Omental fat pad (tissue), 4 donors: ENCODE measurements around the gene TEAD4. TPM values are rescaled to one million over a fixed set of nuclear protein-coding genes. Genes with fewer than 3 reads are reported as not detected.

Source experiments
- ATAC-seq: fragments of 150-250 bp; one replicate; pipeline ENCODE4 v1.9.1; 2016; ENCODE audit warnings: mild to moderate bottlenecking, moderate library complexity; ENCODE audit not compliant: low FRiP score
- DNase-seq: peaks from one replicate; pipeline ENCODE4 v3.0.0-alpha.2; 2019; ENCODE audit warnings: low spot score
- small RNA-seq: library from RNA; depleted of rRNA; stranded (forward); fragments of <200 nt; gene quantifications from one replicate; pipeline ENCODE3, GENCODE V24; 2016
- total RNA-seq, 4 donors: library from RNA; depleted of rRNA; stranded (reverse); fragments of >200 nt; gene quantifications; one replicate each; pipeline ENCODE4 v1.1.0, GENCODE V29; 2016
- TF ChIP-seq, protein P1 (sequence below), 3 donors: fragments of 450-650 bp; IDR thresholded peaks; one replicate each; pipeline ENCODE4 v1.5.1; 2016 to 2017; ENCODE audit warnings: antibody characterized with exemption in 3 of 3, mild to moderate bottlenecking in 3 of 3, moderate library complexity in 2 of 3

The TEAD4 gene
- total RNA-seq, 4 donors from 2014 or later = 14.5 to 79.3 (median 17.0) TPM

DNA sequence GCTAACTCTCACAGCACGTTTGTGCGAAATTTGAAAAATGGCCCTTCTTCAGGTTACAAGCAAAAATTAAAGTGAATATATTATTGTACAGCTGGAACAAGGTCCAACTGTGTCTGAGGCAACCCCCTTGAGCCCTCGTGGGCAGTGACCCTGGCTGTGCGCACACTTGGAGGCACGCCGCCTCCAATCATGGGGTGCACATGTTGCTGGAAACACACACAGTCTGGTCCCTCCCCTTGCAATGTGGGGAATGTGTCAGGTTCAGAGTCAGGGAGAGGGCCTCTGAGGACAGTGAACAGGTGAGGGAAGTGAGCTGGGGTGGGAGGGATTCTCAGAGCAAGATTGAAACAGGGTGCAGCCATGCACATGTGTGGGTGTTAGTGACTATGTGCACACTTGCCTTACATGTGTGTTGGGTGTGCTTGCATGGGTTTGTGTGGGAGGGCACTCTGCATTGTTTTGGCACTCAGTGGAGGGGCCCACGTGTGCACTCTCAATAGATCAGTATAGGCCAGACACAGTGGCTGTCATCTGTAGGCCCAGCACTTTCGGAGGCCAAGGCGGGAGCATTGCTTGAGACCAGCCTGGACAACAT lies 127.6 kb downstream of the TEAD4 start:
- ATAC-seq (no peak), DNase-seq (no peak)
- TF ChIP-seq, protein P1, sequence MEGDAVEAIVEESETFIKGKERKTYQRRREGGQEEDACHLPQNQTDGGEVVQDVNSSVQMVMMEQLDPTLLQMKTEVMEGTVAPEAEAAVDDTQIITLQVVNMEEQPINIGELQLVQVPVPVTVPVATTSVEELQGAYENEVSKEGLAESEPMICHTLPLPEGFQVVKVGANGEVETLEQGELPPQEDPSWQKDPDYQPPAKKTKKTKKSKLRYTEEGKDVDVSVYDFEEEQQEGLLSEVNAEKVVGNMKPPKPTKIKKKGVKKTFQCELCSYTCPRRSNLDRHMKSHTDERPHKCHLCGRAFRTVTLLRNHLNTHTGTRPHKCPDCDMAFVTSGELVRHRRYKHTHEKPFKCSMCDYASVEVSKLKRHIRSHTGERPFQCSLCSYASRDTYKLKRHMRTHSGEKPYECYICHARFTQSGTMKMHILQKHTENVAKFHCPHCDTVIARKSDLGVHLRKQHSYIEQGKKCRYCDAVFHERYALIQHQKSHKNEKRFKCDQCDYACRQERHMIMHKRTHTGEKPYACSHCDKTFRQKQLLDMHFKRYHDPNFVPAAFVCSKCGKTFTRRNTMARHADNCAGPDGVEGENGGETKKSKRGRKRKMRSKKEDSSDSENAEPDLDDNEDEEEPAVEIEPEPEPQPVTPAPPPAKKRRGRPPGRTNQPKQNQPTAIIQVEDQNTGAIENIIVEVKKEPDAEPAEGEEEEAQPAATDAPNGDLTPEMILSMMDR (IDR thresholded peaks at IDR 0.05) = no peak

DNA sequence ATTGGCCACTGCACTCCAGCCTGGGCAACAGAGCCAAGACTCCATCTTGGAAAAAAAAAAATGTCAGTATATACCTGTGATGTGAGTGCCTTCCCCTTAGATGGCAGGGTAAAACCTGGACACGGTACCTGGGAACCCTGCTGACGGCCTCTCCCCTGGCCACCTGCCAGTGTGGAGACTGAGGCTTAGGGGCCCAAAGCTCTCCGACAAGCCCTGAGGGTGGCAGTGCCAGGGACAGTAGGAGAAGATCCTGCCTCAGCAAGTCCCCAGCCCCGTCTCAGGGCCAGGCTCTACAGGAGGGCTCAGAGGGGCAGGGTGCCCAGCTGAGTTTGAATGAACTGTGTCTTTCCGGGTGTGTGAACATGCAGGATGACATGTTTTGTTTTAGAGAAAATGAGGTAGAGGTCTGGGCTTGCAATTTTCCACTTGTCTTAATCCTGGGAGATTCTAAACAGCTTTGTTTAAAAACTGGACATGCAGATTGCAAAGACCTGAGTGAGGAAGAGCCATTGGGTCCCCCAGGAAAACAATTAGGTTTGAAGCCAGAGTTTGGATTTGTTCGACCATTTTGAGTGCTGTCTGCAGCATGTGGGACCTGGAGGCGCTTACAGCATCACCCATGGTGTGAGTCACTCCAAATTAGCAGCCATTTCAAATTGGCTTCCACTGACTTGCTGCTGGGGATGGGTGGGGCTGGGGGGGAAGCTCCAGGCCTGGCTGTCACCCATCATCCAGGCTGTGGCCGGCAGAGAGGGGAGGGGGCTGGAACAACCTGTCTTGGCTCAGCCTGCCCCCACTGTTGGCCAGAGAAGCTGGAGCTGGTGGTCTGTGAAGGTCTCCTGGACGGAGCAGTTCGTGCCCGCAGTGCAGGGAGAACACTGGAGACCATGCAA lies 128.8 kb downstream of the TEAD4 start:
- TF ChIP-seq, protein P1 (IDR thresholded peaks at IDR 0.05) = no peak
- no peak for ATAC-seq
- DNase-seq = no peak

DNA sequence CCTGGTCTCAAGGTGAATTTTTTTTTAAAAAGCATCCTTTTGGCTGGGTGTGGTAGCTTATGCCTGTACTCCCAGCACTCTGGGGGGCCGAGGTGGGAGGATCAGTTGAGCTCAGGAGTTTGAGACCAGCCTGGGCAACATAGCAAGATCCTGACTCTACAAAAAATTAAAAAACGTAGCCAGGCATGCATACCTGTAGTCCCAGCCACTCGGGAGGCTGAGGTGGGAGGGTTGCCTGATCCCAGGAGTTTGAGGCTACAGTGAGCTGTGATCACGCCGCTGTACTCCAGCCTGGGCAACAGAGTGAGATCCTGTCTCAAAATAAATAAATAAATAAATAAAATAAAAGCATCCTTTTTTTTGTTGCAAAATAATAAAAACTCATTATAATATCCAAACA lies 130.4 kb downstream of the TEAD4 start:
- no peak for DNase-seq
- TF ChIP-seq, protein P1 (IDR thresholded peaks at IDR 0.05) = no peak

More for the DNA sequence above, 130.4 kb downstream of the TEAD4 start:
- ATAC-seq = no peak

Small RNAs within 50 kb of the gene (small RNA-seq; reads per million reads assigned to genes)
- gene RNU6-1315P = not detected

Other genes with a start within 250 kb of the TEAD4 start
- 10 to 100 TPM; 29.6 to 86.5 (median 45.1) TPM for gene FKBP4, start 164.4 kb upstream of the TEAD4 start, total RNA-seq
- 10 to 100 TPM; 23.4 to 40.5 (median 29.0) TPM for gene ITFG2, start 146.7 kb upstream of the TEAD4 start, total RNA-seq
- gene NRIP2, start 124.4 kb upstream of the TEAD4 start, total RNA-seq = 1 to 10 TPM in 2 of 4 donors, under 1 TPM in 2; 0.46 to 4.9 (median 0.93) TPM
- gene TEX52, start 102.4 kb upstream of the TEAD4 start, total RNA-seq = not detected
- 1 to 10 TPM in 1 of 4 donors, under 1 TPM in 3; 0.09 to 4.3 (median 0.50) TPM for gene FOXM1, start 82.2 kb upstream of the TEAD4 start, total RNA-seq
- gene RHNO1, start 82.2 kb upstream of the TEAD4 start, total RNA-seq = 1 to 10 TPM; 4.6 to 8.8 (median 6.1) TPM
- 10 to 100 TPM in 3 of 4 donors, 1 to 10 TPM in 1; 7.8 to 25.4 (median 21.1) TPM for gene TULP3, start 68.5 kb upstream of the TEAD4 start, total RNA-seq
- 10 to 100 TPM; 23.4 to 43.3 (median 29.4) TPM for gene TSPAN9, start 118.0 kb downstream of the TEAD4 start, total RNA-seq